ENCODE measurements around the gene SLC35B4.

Gene SLC35B4

DNA sequence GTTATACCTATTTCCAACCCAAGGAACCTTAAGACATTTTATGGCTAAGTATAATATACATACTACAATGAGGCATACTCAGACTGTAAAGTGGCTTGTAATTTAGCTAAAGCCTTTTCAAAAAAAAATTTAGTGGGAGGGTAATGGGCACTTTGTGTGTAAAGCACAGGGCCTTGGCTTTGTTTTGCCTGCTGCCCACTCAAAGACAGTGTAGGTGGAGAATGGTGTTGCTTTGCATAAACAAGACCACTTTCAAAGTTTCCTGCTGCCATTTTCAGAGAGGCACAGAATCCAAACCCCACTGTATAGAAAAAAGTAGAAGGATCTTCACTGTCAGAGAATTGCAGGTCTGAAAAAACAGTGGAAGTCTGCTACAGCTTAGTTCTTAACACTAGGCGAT lies 21.2 kb upstream of the SLC35B4 start:
- H3K4me1 Mint-ChIP-seq, result peaks cover 5% of the 10 kb centered on the region
- peaks cover 4% of the 10 kb centered on the region for H3K9me3 Mint-ChIP-seq
- no peaks in the 10 kb centered on the region for H3K36me3 Mint-ChIP-seq (ENCODE audit: low read depth)
- TF ChIP-seq, protein P1, sequence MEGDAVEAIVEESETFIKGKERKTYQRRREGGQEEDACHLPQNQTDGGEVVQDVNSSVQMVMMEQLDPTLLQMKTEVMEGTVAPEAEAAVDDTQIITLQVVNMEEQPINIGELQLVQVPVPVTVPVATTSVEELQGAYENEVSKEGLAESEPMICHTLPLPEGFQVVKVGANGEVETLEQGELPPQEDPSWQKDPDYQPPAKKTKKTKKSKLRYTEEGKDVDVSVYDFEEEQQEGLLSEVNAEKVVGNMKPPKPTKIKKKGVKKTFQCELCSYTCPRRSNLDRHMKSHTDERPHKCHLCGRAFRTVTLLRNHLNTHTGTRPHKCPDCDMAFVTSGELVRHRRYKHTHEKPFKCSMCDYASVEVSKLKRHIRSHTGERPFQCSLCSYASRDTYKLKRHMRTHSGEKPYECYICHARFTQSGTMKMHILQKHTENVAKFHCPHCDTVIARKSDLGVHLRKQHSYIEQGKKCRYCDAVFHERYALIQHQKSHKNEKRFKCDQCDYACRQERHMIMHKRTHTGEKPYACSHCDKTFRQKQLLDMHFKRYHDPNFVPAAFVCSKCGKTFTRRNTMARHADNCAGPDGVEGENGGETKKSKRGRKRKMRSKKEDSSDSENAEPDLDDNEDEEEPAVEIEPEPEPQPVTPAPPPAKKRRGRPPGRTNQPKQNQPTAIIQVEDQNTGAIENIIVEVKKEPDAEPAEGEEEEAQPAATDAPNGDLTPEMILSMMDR (IDR thresholded peaks at IDR 0.05; ENCODE audit: unreplicated experiment in 3 of 3), result no peak
- H3K4me3 Mint-ChIP-seq, result no peak overlapping the region
- H3K27ac Mint-ChIP-seq, result no peak overlapping the region
- no peaks in the 10 kb centered on the region for H3K27me3 Mint-ChIP-seq (ENCODE audit: low read depth)

DNA sequence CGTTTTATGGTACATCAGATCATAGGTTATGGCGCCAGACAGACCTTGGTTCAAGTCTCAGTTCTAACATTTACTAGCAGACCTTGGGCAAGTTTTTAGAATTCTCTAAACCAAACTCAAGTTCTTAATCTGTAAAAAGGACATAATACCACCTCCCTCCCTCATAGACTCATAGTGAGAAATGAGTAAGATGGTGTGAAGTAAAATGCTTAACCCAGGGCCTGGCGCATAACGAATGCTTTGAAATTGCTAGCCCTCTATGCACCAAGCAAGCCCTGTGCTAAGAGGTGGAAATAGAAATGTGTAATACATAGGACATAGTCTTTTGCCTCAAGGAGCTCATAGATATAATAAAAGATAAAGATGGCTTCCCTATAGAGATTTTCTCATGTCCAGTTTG lies 17.7 kb upstream of the SLC35B4 start:
- no peak overlapping the region for H3K4me3 Mint-ChIP-seq
- TF ChIP-seq, protein P1 (IDR thresholded peaks at IDR 0.05; ENCODE audit: unreplicated experiment in 3 of 3), result no peak
- H3K4me1 Mint-ChIP-seq, result peaks cover 6% of the 10 kb centered on the region
- no peak overlapping the region for H3K27ac Mint-ChIP-seq
- no peaks in the 10 kb centered on the region for H3K36me3 Mint-ChIP-seq (ENCODE audit: low read depth)
- H3K9me3 Mint-ChIP-seq, result peaks cover 4% of the 10 kb centered on the region
- H3K27me3 Mint-ChIP-seq (ENCODE audit: low read depth), result no peaks in the 10 kb centered on the region

DNA sequence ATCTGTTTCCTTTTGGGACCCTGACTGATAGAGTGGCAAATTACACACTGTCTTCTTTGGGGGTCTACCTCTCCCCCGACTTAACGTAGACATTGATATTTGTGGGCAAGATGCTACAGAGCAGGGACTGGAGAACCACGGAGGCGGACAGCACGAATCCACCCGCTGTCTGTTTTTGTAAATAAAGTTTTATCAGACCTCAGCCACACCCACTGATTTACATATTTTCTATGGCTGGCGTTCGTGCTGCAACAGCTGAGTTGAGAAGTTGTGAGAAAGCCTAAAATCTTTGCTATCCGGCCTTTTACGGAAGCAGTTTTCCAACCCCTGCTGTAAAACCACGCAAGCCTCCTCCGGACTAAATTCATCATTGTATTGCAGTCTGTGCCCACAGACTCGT lies 17.2 kb upstream of the SLC35B4 start:
- Mint-ChIP-seq H3K9me3 (no peaks in the 10 kb centered on the region), H3K4me3 (no peak overlapping the region), H3K27ac (no peak overlapping the region), H3K4me1 (peaks cover 6% of the 10 kb centered on the region), H3K36me3 (ENCODE audit: low read depth) (no peaks in the 10 kb centered on the region), H3K27me3 (ENCODE audit: low read depth) (no peaks in the 10 kb centered on the region)
- TF ChIP-seq, protein P1 (IDR thresholded peaks at IDR 0.05; ENCODE audit: unreplicated experiment in 3 of 3), result no peak

GRCh38 chr7:134332892-134333291 lies 16.2 kb upstream of the SLC35B4 start:
- no peaks in the 10 kb centered on the region for H3K27me3 Mint-ChIP-seq (ENCODE audit: low read depth)
- H3K27ac Mint-ChIP-seq, result no peak overlapping the region
- no peaks in the 10 kb centered on the region for H3K36me3 Mint-ChIP-seq (ENCODE audit: low read depth)
- H3K4me3 Mint-ChIP-seq, result no peak overlapping the region
- peaks cover 6% of the 10 kb centered on the region for H3K4me1 Mint-ChIP-seq
- TF ChIP-seq, protein P1 (IDR thresholded peaks at IDR 0.05; ENCODE audit: unreplicated experiment in 3 of 3), result no peak
- no peaks in the 10 kb centered on the region for H3K9me3 Mint-ChIP-seq

DNA sequence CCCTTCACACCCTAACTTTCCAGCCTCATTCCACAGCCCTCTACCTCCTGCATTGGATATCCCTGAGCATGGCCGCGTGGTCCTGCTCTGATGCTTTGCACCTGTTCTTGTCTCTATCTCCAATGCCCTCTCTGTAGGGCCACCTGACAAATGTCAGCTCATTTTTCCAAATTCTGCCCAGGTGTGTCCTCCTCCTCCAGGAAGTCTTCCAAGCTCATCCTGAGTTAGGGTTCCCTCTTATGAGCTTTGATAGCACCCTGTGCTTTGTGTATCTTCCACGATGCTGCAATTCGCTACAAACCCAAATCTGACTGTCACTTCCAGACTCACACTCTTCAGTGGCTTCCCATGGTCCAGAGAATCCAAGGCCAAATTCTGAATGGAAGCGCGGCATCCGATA lies 14.7 kb upstream of the SLC35B4 start:
- Mint-ChIP-seq H3K36me3 (ENCODE audit: low read depth) (no peaks in the 10 kb centered on the region), H3K27me3 (ENCODE audit: low read depth) (no peaks in the 10 kb centered on the region), H3K4me1 (peaks cover 6% of the 10 kb centered on the region), H3K27ac (no peak overlapping the region), H3K4me3 (no peak overlapping the region), H3K9me3 (no peaks in the 10 kb centered on the region)
- TF ChIP-seq, protein P1 (IDR thresholded peaks at IDR 0.05; ENCODE audit: unreplicated experiment in 3 of 3), result no peak

- Mint-ChIP-seq H3K36me3 (ENCODE audit: low read depth) (no peaks in the 10 kb centered on the region), H3K27ac (no peak overlapping the region), H3K4me3 (no peak overlapping the region), H3K27me3 (ENCODE audit: low read depth) (no peaks in the 10 kb centered on the region), H3K9me3 (no peaks in the 10 kb centered on the region), H3K4me1 (peaks cover 6% of the 10 kb centered on the region)
- TF ChIP-seq, protein P1 (IDR thresholded peaks at IDR 0.05; ENCODE audit: unreplicated experiment in 3 of 3), result no peak
These were observed 14.2 kb upstream of the SLC35B4 start for GRCh38 chr7:134330974-134331373.

All from nephron (organoid).